Measurements from ENCODE around the gene PTPRCAP.
"Not testable (repeated sequence)": the region's sequence is repeated elsewhere in the genome, so short reads cannot be mapped to it uniquely, and the experiment has no call there.

PTPRCAP gene

DNA sequence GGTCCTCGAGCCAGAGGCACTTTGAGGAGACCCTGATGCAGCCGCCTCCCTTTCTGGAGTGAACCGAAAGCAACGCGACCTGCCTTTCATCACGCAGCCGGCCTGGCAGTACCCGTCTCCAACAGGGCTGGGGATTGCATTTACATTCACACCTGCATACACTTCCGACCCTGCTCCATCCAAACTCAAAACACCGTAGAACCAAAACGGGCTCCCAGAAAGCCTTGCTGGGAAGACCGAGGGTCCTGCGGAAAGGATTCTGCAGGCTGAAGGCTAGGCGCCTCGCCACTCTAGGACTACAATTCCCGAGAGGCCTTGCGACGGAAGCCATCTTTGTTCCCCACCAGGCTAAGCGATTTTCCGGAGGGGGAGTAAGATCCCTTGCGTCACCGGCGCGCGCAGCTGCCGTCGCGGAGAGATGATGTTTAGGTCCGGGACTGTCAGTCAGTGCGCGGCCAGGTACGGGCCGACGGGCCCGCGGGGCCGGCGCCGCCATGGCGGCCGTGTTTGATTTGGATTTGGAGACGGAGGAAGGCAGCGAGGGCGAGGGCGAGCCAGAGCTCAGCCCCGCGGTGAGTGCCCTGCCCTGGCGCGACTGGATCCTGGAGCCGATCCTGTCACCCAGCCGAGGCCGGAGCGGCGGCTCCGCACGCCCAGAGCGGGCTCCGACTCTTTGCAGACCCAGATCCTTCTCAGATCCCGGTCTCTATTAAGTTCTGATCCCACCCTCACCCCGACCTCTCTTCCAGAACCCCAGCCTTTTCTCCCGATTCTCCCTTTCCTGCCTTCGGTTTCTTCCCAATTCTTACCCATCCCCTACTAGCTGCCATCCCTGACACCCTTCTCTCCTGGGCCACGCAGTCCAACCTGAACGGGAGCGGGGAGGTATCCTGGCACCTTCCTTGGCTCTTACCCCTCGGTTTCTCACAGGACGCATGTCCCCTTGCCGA is 9.2 kb downstream of the PTPRCAP start, which contains the start of gene RPS6KB2:
Gene RPS6KB2, plus strand, starts transcription at position 443 of the 950 bp plus-strand sequence. Its CDS starts 52 bp downstream, at position 495.
- peak within 1 kb of the TSS; percentile 63 for H3K4me3 ChIP-seq (ENCODE audit: low read length)
- TF ChIP-seq CTCF (conservative IDR thresholded peaks at IDR 0.05; ENCODE audit: low read depth, low read length): no peak
- DNase-seq (ENCODE audit: low read depth): peak; percentile 86

- peak overlapping the region; percentile 63 for H3K4me3 ChIP-seq (ENCODE audit: low read length)
- DNase-seq (ENCODE audit: low read depth): not testable (repeated sequence)
Observed at GRCh38 chr11:67427364-67427859, 10.1 kb downstream of the PTPRCAP start.

DNA sequence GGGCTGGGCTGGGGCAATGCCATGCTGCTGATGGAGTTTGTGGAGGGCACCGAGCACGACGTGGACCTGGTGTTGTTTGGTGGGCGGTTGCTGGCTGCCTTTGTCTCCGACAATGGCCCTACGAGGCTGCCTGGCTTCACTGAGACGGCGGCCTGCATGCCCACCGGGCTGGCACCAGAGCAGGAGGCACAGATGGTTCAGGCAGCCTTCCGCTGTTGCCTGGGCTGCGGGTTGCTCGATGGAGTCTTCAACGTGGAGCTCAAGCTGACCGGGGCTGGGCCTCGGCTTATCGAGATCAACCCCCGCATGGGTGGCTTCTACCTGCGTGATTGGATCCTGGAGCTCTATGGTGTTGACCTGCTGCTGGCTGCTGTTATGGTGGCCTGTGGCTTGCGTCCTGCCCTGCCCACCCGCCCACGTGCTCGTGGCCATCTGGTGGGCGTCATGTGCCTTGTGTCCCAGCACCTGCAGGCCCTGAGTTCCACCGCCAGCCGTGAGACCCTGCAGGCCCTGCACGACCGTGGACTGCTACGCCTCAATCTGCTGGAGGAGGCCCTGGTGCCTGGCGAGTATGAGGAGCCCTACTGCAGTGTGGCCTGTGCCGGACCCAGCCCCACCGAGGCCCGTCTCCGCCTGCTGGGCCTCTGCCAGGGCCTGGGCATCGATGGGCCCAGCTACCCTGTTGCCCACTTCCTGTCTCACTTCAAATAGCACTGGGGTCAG is 13.4 kb downstream of the PTPRCAP start:
- DNase-seq (ENCODE audit: low read depth): no peak
- H3K4me3 ChIP-seq (ENCODE audit: low read length): no peak overlapping the region
- no peak for TF ChIP-seq CTCF (conservative IDR thresholded peaks at IDR 0.05; ENCODE audit: low read depth, low read length)

DNA sequence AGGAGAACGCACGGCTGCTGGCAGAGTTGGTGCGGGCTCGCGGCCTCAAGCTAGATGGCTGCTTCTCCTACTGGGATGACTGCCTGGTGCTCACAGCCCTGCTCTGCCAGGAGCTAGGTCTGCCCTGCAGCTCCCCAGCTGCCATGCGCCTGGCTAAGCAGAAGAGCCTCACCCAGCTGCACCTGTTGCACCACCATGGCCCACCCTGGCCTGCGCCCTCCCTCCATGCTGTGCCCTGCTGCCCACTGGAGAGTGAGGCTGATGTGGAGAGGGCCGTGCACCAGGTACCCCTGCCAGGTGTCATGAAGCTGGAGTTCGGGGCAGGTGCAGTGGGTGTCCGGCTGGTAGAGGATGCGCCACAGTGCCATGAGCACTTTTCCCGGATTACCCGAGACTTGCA is 14.0 kb downstream of the PTPRCAP start:
- no peak for DNase-seq (ENCODE audit: low read depth)
- H3K4me3 ChIP-seq (ENCODE audit: low read length): no peak overlapping the region
- no peak for TF ChIP-seq CTCF (conservative IDR thresholded peaks at IDR 0.05; ENCODE audit: low read depth, low read length)

GRCh38 chr11:67422891-67423290 is 14.6 kb downstream of the PTPRCAP start:
- no peak for DNase-seq (ENCODE audit: low read depth)
- no peak overlapping the region for H3K4me3 ChIP-seq (ENCODE audit: low read length)
- no peak for TF ChIP-seq CTCF (conservative IDR thresholded peaks at IDR 0.05; ENCODE audit: low read depth, low read length)

DNA sequence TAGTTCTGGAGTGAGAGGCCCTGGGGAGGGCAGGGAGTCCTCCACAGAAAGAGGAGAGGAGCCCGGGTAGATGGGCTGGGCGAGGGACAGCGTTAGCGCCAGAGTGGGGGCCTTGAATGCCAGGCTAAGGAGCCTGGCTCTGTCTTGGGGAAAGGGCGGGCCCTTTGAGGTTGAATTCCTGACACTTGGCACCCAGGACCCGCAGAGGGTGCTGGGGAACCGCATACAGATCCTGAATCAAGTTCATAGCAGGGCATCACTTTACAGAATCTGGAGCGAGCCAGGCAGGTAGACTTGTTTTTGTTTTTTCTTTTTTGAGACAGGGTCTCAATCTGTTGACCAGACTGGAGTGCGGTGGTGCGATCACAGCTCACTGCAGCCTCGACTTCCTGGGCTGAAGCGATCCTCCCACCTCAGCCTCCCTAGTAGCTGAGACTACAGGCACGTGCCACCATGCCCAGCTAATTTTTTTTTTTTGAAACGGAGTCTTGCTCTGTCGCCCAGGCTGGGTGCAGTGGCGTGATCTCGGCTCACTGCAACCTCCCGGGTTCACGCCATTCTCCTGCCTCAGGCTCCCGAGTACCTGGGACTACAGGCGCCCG is 16.0 kb downstream of the PTPRCAP start:
- TF ChIP-seq CTCF (conservative IDR thresholded peaks at IDR 0.05; ENCODE audit: low read depth, low read length): no peak
- H3K4me3 ChIP-seq (ENCODE audit: low read length): no peak overlapping the region
- no peak for DNase-seq (ENCODE audit: low read depth)
